Endodermal cell (in vitro differentiated cells): ENCODE measurements around the gene DENND1A. TPM values are rescaled to one million over a fixed set of nuclear protein-coding genes. Genes with fewer than 3 reads are reported as not detected.

Source experiments
- DNase-seq: peaks from one replicate; pipeline ENCODE4 v3.0.0-alpha.2; 2017
- H3K27ac ChIP-seq: 2 replicates; pipeline ENCODE4 v1.5.1; 2013; ENCODE audit warnings: mild to moderate bottlenecking, low read depth, low read length, moderate library complexity
- H3K27me3 ChIP-seq: 2 replicates; pipeline ENCODE4 v1.6.1; 2013; ENCODE audit warnings: mild to moderate bottlenecking, low read length, moderate library complexity; ENCODE audit not compliant: insufficient read depth, control insufficient read depth, poor library complexity, severe bottlenecking
- H3K36me3 ChIP-seq: 2 replicates; pipeline ENCODE4 v1.7.0; 2013; ENCODE audit warnings: mild to moderate bottlenecking, low read length, moderate library complexity; ENCODE audit not compliant: control insufficient read depth, insufficient read depth
- H3K4me1 ChIP-seq: one replicate; pipeline ENCODE4 v1.7.0; 2013; ENCODE audit warnings: low read length; ENCODE audit not compliant: control insufficient read depth, insufficient read depth
- H3K4me3 ChIP-seq: 2 replicates; pipeline ENCODE4 v1.5.1; 2013; ENCODE audit warnings: mild to moderate bottlenecking, low read length, moderate library complexity
- H3K9ac ChIP-seq: 2 replicates; pipeline ENCODE4 v1.6.1; 2013; ENCODE audit warnings: mild to moderate bottlenecking, low read length, moderate library complexity; ENCODE audit not compliant: poor library complexity, severe bottlenecking; ENCODE audit errors: extremely low read depth
- H3K9me3 ChIP-seq: 2 replicates; pipeline ENCODE4 v1.6.1; 2013; ENCODE audit warnings: mild to moderate bottlenecking, low read length, moderate library complexity; ENCODE audit not compliant: control insufficient read depth
- H3K27ac Mint-ChIP-seq: 2 replicates; pipeline ENCODE4 v1.8.0; 2020; ENCODE audit warnings: mixed read lengths
- H3K27me3 Mint-ChIP-seq: 2 replicates; pipeline ENCODE4 v1.8.0; 2021; ENCODE audit warnings: mild to moderate bottlenecking, mixed read lengths; ENCODE audit not compliant: insufficient read depth
- H3K36me3 Mint-ChIP-seq: 2 replicates; pipeline ENCODE4 v1.8.0; 2020; ENCODE audit warnings: low read depth, mixed read lengths
- H3K4me1 Mint-ChIP-seq: 2 replicates; pipeline ENCODE4 v1.8.0; 2020; ENCODE audit warnings: mixed read lengths
- H3K4me3 Mint-ChIP-seq: 2 replicates; pipeline ENCODE4 v1.8.0; 2020; ENCODE audit warnings: mild to moderate bottlenecking, moderate library complexity, mixed read lengths
- H3K9me3 Mint-ChIP-seq: 2 replicates; pipeline ENCODE4 v1.8.0; 2020; ENCODE audit warnings: mild to moderate bottlenecking, mixed read lengths
- CTCF ChIP-seq: fragments of 200-600 bp; sonication (generic); conservative IDR thresholded peaks from 2 replicates; pipeline ENCODE4 v1.5.0; 2021; ENCODE audit warnings: antibody characterized with exemption, mild to moderate bottlenecking
- WGBS, 2 experiments: methylation state at CpG; one replicate each; pipeline versions ENCODE4 v1.1.5 to v1.1.7; 2013; ENCODE audit warnings: missing lambda C conversion rate in 2 of 2, mixed read lengths in 1 of 2; ENCODE audit not compliant: insufficient coverage in 1 of 2, insufficient read length in 1 of 2; 5-methylcytosine and 5-hydroxymethylcytosine counted together
- total RNA-seq, 2 donors: library from RNA; stranded (reverse); fragmentation: NEBNext Ultra II Directional in 1 of 2; extraction: Animal tissue kit (Norgen Biotek cat#: 25700) in 1 of 2; gene quantifications; 2 replicates in 1 of 2; 3 replicates in 1 of 2; pipeline ENCODE4 v1.2.1, GENCODE V29; 2021

The DENND1A gene
- total RNA-seq, 2 donors from 2014 or later, result 29.5 to 38.4 TPM

- Mint-ChIP-seq H3K27me3 (no peaks in the 10 kb centered on the region), H3K4me3 (no peak overlapping the region)
- no peak for TF ChIP-seq CTCF
Observed at GRCh38 chr9:123686131-123686828, 243.6 kb downstream of the DENND1A start.

DNA sequence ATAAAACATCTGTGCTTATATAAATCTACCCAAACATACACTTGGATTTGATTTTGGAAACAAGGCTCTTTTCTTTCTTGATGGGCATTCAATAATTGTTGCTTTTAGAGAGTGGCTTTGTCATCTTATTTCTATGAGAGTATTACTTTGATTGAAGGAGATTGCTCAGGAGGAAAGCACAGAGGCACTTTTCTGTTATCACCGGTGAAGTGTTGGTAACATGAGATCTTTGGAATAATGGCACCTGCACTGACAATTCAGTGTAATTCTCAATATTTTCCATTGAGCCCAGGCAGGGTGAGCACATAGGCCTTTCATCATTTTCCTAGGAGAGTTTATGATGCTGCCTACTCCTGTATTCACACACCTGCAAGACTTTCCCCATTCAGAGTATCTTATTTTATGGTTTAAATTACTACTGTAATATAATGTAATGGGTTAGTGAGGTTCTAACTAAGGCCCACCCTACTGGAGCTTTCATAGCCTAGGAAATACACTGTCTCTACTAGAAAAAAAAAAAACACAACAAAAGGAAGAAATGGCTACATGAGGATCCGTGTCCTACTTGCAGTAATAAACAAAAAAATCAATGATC lies 244.3 kb downstream of the DENND1A start:
- TF ChIP-seq CTCF, result no peak
- no peaks in the 10 kb centered on the region for H3K36me3 ChIP-seq
- H3K9me3 ChIP-seq, result peaks cover 9% of the 10 kb centered on the region
- no peak overlapping the region for H3K9ac ChIP-seq
- WGBS, 2 experiments, result 86 to 97% methylated on average over 1 to 2 of the region's 2 CpGs
- no peak overlapping the region for H3K27ac Mint-ChIP-seq
- no peak for DNase-seq
- no peaks in the 10 kb centered on the region for H3K27me3 Mint-ChIP-seq
- H3K36me3 Mint-ChIP-seq, result peaks cover 16% of the 10 kb centered on the region
- H3K4me1 ChIP-seq, result peaks cover 8% of the 10 kb centered on the region
- H3K4me3 Mint-ChIP-seq, result no peak overlapping the region
- H3K27ac ChIP-seq, result no peak overlapping the region
- peaks cover 22% of the 10 kb centered on the region for H3K4me1 Mint-ChIP-seq
- H3K4me3 ChIP-seq, result no peak overlapping the region
- H3K27me3 ChIP-seq, result no peaks in the 10 kb centered on the region
- H3K9me3 Mint-ChIP-seq, result peaks cover 17% of the 10 kb centered on the region

More at GRCh38 chr9:123686131-123686828, 243.6 kb downstream of the DENND1A start:
- DNase-seq, result no peak
- peaks cover 11% of the 10 kb centered on the region for H3K9me3 Mint-ChIP-seq
- Histone ChIP-seq H3K27ac (no peak overlapping the region), H3K36me3 (no peaks in the 10 kb centered on the region), H3K4me3 (no peak overlapping the region), H3K27me3 (no peaks in the 10 kb centered on the region), H3K9me3 (peaks cover 7% of the 10 kb centered on the region), H3K4me1 (peaks cover 8% of the 10 kb centered on the region), H3K9ac (no peak overlapping the region)
- peaks cover 22% of the 10 kb centered on the region for H3K4me1 Mint-ChIP-seq
- WGBS, 2 experiments, result 84 to 91% methylated on average over 3 to 5 of the region's 5 CpGs
- H3K27ac Mint-ChIP-seq, result no peak overlapping the region
- H3K36me3 Mint-ChIP-seq, result peaks cover 10% of the 10 kb centered on the region

GRCh38 chr9:123684393-123685149 lies 245.4 kb downstream of the DENND1A start:
- no peak for DNase-seq
- peaks cover 18% of the 10 kb centered on the region for H3K9me3 Mint-ChIP-seq
- no peaks in the 10 kb centered on the region for H3K36me3 ChIP-seq
- 80 to 88% methylated on average over 1 to 2 of the region's 2 CpGs for WGBS, 2 experiments
- peaks cover 17% of the 10 kb centered on the region for H3K36me3 Mint-ChIP-seq
- no peak overlapping the region for H3K4me3 ChIP-seq
- no peak for TF ChIP-seq CTCF
- peaks cover 8% of the 10 kb centered on the region for H3K4me1 ChIP-seq
- H3K9me3 ChIP-seq, result peaks cover 9% of the 10 kb centered on the region
- no peak overlapping the region for H3K27ac ChIP-seq
- peaks cover 25% of the 10 kb centered on the region for H3K4me1 Mint-ChIP-seq
- H3K4me3 Mint-ChIP-seq, result no peak overlapping the region
- H3K27me3 Mint-ChIP-seq, result no peaks in the 10 kb centered on the region
- H3K27me3 ChIP-seq, result no peaks in the 10 kb centered on the region
- H3K27ac Mint-ChIP-seq, result no peak overlapping the region
- no peak overlapping the region for H3K9ac ChIP-seq
